Measurements from ENCODE around the gene C9orf152.
"Not testable (repeated sequence)": the region's sequence is repeated elsewhere in the genome, so short reads cannot be mapped to it uniquely, and the experiment has no call there.

The C9orf152 gene, protein sequence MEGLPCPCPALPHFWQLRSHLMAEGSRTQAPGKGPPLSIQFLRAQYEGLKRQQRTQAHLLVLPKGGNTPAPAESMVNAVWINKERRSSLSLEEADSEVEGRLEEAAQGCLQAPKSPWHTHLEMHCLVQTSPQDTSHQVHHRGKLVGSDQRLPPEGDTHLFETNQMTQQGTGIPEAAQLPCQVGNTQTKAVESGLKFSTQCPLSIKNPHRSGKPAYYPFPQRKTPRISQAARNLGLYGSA

DNA sequence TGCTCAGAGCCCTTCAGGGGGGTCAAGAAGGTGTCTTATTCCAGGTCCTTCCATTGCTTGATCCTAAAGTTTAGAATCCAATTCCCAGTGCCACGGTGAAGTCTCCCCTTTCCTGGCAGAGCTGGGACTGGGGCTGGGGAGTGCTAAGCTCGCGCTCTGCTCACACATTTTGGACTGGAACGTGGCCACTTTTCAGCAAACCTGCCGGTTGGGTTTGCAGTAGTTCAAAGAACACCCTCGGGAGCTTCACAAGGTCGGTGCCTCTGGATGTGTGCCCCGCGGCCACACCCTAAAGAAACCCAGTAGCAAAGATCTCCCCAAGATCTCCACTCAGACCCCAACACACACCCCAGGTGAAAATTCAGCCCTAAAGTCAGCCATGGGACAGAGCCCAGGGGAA lies at the start of gene C9orf152:
C9orf152 (minus strand) TSS at position 129 of the 400 bp plus-strand sequence. CDS start 580 bp downstream, outside the sequence.
- no peak for DNase-seq

DNA sequence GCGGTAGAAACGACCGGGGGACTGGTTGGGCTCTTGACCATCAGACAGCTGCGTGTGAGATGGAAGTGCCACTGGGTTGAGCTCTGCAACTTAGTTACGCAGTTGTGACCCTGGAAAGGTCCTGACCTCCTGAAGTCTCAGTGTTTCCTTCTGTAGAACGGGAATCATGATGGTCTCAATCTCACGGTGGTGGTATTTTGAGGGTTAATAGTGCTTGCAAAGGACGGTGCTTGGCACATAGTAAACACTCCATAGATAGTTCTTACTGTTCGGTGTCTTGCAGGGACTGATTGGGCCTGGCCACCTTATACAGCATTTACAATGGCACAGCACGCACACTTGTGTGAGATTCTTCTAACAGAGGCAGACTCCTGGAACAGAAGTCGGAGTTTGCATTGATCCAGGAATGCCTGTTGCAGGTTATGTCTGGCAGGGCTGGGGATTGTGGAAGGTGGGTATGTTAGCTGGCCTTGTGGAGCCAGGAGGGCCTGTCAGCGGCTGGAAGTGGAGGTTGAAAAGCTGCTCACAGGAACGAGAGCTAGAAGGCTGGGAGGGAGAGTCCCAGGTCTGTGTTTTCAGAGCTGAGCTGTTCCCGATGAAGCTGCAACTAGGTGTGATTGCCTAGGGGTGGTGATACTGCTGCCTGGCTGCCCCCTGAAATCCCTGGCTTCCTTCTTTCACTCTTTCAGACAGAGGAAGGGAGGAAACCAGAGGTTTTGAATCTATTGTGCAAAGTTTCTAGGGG lies 49.3 kb upstream of the C9orf152 start:
- DNase-seq: peak; percentile 56

DNA sequence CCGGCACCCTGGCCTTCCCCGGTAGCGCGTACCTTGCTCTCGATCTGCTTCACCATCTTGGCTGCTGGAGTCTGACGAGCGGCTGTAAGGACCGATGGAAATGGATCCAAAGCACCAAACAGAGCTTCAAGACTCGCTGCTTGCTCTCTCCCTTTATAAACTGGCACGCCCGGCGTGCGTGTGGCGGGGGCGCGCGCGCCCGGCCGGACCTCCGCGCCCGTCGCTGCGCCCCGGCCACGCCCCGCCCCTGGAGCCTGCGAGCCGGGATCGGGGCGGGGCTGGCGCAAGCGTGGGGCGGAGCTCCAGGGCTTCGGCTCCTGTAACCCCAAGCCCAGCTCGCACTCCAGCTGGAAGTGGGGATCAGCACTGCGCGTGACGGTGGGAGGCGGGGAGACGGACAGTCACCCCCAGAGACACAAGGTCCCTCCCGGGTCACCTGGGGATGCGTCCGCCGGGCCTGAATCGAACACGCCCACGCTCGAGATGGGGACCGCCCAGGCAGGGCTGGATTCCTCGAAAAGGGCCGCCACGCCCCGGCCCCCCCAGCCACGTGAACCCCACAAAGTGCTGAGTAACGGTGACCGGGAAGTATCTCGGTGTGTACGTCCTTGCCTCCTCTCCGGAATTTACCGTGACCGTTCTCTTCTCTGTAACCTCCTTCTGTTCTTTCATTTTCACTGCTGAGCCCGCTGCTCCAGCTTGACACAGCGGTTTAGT lies 48.6 kb upstream of the C9orf152 start, which contains the start of gene TXN:
TXN (minus strand) TSS at position 128 of the 717 bp plus-strand sequence; CDS start at position 56, 72 bp downstream.
- DNase-seq: peak; percentile 71

DNA sequence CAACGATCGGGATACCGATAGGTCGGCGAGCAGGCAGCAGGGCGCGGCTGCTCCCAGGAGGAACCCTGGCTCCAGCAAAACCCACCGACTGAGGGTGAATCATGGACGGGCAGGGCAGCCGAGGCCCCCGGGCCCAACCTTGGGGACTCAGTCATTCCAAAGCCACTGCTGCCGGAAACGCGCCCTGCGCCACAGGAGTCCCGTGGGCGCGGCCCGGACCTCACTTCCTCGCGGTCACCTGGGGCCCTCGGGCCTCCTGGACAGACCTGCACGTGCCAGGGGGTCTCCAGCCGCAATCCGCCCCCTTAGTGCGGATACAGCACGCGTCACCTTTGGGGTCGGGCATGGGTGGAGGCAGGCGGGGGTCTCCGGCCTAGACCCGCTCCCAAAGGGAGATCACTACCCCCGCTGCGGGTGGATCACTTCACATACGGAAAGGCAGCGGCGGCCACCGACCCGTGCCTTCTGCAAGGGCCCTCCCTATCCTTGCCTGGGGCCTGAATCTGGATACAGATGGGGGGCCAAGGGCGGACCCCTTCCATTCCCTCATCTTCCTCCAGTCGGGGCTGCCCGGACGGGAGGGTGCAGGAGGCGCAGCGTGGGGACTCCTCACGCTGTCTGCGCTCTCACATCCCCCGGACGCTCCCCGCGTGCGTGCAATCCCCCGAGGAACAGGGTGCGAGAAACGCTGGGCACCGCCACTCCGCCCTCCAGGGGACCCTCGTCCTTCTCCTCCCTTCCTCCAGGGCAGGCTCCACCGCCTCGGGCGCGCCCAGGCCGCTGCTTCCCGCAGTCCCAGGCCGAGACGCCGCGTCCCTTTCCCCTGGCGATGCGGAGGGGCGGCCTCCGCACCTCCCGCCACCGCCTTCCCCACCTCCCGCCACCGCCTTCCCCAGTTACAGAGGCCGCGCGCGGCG lies 47.8 kb upstream of the C9orf152 start:
- no peak for DNase-seq

DNA sequence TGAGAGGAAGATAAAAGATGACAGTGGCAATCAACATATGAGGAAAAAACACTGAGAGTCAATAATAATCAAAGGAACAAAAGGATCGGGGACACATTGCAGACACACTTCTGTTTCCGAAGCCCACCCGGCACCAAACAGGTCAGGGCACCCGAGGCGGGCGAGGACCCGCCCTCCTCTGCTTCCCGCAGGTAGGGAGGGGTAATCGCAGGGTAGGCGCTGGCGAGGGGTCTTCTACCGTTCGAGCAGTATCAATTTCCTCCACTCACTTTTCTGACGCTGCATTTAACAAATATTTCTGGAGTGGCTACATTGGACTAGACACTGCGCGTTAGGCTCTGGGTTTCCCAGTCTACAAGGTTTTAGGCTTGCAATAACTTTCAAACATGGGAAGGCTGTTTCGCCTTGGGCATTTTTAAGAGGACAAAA lies 47.1 kb upstream of the C9orf152 start:
- DNase-seq: peak; percentile 18

DNA sequence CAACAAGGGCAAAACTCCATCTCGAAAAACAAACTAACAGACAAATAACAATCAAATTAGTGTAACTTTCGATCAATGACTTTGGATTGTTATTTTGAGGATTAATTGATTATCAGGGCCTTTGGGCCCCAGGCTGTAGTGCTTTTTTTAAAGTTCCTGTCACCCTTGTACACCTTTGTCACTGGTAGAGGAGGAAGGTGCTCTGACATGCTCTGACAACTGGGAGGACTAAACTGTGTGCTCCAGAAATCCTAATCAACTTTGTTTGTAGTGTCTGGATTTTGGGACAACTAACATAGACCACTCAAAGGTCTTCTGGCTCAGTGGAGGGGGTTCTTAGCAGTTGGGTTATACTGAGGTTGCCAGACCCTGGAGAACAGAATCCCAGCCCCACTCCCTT lies 46.5 kb upstream of the C9orf152 start:
- no peak for DNase-seq

DNA sequence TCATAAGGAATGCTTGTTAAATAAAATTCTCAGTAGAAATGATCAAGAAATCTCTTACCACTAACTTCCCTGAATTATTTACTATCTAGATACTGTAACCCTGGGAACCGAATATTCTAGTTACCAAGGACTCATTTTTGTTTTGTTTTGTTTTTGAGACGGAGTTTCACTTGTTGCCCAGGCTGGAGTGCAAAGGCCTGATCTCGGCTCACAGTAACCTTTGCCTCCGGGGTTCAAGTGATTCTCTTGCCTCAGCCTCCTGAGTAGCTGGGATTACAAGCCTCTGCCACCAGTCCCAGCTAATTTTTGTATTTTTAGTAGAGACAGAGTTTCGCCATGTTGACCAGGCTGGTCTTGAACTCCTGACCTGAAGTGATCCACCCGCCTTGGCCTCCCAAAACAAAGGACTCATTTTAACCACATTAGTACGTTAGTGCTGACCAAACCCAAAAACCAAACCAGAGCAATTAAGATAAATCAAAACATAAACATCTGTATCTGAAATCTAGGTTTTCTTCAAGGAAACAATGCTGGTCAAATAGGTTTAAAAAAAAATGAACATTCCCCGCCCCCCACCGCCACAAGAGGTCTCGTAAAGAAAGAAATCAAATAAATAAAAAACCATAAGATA lies 44.7 kb upstream of the C9orf152 start:
- DNase-seq: no peak

DNA sequence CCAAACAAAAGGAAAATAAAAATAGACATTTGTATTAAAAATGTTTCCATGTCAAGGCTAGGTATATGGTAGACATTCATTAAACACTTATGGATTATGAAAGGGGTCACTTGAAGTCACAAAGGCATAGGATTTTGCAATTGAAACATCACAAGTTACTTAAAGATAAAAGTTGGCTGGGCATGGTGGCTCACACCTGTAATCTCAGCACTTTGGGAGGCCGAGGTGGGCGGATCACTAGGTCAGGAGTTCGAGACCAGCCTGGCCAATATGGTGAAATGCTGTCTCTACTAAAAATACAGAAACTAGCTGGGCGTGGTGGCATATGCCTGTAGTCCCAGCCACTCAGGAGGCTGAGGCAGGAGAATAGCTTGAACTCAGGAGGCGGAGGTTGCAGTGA lies 43.8 kb upstream of the C9orf152 start:
- DNase-seq: not testable (repeated sequence)

DNA sequence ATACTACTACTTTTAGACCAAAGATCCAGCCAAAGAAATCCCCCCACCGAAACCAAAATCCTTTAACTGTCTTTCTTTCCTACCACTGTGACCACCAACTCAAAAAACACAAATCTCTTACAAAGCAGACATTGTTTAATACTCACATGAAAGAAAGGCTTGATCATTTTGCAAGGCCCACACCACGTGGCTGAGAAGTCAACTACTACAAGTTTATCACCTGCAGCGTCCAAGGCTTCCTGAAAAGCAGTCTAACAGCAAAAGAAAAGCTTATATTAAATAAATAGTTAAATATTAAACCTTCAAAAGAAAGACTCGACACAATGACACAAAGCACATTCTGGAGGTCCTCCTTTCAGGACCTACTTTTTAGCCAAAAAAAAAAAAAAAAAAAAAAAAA lies 43.3 kb upstream of the C9orf152 start:
- DNase-seq: no peak

DNA sequence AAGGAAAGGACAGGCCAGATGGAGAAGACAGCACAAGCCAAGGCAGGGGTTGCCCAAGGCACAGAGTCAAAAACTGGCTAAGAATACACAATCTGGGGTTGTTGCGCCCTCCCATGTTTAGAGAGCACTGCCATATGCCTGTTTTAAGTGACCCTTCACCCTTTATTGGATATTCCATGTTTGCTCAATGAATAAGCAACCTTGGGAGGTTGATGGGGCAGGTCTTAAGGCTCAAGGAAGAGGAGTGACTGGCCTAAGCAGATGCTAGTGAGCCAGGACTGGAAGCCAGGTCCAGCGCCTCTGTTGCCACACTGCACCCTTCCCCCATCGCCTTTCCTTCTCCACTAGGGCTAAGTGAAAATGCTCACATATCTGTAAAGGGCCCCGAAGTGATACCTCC lies 41.6 kb upstream of the C9orf152 start:
- no peak for DNase-seq

DNA sequence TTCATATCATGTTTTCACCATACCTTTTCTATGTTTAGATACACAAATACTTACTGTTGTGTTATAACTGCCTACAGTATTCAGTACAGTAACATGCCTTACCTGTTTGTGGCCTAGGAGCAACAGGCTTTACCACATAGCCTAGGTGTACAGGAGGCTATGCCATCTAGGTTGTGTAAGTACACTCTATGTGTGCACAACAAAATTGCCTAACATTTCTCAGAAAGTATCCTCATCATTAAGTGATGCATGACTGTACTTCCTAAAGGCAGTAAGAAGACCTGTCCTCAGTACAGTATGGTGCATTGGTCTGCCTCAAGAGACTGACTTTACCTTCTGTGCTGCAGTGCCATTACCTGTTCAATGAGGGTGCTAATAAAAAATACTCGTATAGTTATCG lies 40.4 kb upstream of the C9orf152 start:
- DNase-seq: no peak

DNA sequence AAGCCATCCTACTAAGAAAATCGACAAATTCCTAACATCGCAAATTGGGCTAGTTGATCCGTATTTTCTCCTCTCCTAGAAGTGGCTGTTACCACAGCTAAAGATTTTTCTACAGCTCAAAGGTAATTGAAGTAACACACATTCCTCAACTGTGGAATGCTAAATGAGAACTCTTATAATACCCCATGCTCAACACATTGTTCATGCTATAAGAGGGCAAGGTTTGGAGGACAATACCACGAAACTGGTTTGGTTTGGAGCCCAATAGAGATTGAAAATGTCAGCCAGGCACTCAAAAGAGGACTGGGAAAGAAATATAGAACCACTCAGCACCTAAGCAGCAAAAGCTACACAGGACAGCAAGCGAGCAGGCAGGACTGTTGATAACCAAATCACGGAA lies 38.3 kb upstream of the C9orf152 start:
- no peak for DNase-seq

DNA sequence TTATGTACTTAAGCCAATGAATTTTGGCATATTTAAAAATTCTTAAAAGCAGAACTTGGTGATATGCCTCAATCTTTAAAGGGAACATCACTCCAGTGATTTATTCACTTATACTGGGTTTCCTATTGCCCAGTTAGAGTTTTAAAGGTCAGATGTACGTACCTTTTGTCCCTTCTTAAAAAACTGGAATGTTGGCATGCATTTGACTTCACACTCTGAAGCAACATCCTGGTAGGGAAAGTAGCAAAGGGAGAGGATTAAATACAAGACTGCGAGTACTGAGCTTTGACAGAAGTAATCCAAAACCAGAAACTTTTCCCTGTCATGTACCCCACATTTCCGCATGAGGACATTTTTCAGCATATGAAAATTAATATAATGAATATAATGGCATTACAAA lies 36.7 kb upstream of the C9orf152 start:
- DNase-seq: no peak

DNA sequence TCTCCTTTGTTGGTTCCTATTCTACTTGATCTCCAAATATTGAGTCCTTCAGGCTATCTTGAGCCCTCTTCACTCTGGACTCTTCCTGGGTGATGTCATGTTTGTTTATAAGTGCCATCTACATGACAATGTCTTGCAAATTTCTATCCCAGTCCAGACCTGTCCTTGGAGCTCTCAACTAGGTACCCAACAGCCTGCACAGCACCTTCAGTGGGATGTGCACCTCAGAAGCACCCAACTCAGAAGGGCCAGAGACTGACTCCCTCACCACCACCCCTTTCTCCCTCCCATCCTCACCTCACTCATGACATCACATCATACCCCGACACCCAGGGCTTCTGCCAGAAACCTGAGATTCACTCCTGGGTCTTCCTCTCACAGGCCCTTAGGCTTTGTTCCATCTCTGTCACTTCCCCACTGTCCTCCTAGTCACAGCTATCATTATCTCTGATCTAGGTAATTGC lies 33.9 kb upstream of the C9orf152 start:
- DNase-seq: no peak

DNA sequence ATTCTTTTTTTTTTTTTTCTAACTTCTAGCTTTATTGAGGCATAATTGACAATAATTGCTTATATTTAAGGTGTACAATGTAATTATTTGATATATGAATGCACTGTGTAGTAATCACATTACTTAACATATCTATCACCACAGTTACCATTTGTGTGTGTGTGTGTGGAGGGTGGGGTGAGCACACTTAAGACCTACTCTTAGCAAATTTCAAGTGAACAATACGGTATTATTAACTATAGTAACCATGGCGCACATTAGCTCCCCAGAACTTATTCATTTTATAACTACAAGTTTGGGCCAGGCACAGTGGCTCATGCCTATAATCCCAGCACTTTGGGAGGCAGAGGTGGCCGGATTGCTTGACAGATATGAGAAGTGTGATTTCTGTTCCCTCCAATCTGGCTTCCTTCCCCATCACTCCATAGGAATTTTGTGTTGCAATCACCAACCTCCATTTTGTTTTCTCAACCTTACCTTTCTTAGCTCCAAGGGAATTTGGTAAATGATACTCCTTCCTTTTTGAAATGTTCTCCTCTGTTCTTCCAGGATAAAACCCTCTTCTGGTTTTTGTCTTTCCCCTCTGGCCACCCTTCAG lies 33.4 kb upstream of the C9orf152 start:
- no peak for DNase-seq

DNA sequence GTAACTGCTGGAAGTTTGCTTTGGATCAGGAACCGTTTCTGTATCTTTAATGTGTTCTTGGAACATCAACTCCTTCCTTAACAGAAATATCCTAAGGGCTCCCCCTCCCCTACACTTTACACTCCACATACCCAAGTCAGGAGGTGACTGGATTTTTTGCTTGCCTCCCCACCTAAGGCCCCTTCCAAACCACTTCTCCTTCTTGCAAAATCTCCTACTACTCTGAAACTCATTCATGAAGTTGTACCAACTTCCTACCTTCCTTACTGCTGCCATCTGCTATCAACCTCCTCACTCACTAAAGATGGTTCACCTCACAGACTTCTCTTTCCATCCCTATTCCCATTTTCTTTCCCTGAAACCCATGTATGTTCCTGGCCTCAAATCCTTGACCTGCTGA lies 32.2 kb upstream of the C9orf152 start:
- no peak for DNase-seq

DNA sequence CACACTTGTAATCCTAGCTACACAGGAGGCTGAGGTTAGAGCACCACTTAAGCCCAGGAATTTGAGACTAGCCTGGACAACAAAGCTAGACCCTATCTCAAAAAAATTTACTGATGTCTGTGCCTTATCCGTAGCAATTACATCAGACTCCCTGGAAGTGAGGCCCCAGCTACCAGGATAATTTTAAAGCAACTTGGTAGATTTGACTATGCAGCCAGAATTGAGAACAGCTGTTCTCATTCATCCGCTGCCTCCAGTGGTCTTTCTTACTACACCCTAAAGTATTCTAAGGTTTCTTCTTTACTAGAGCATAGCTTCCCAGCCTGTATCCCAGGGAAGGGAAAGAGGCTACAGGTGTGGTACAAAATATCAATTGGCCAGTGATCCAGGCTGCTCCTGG lies 20.4 kb upstream of the C9orf152 start:
- DNase-seq: no peak

DNA sequence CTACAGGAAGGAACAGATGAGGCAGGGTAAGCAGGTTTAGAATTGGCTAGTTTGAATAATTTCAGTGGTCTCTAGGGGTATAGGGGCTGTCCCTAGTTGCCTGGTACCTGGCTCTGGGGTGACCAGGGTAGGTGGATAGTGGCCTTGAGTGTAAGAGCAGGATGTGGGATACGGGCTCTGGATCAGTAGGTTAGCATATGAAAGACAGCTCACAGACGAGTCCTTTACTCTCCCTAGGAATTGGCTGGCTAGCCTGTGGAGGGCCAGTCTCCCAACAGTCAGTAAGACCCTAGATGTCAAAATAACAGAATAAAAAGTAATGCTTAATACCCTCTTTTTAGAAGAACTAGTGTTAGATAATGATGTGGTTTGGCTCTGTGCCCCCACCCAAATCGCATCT lies 16.6 kb upstream of the C9orf152 start:
- DNase-seq: no peak

DNA sequence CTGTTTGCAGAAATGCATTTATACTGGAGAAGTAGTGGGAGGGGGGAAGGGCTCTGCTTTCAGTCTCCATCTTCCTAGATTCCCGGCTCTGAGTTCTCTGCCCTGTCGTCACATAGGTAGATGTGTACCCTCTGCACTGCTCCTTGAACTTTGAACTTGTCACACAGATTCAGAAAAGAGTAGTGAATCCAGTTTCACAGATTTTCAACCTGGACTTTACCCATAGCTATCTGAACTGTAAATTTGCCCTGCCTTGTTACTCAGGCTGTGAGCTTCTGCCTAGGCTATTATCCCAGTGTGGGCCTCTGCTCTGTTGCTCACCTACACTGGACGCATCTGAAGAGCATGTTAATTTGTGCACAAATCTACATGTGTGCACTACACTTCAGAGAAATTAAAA lies 12.8 kb upstream of the C9orf152 start:
- no peak for DNase-seq

DNA sequence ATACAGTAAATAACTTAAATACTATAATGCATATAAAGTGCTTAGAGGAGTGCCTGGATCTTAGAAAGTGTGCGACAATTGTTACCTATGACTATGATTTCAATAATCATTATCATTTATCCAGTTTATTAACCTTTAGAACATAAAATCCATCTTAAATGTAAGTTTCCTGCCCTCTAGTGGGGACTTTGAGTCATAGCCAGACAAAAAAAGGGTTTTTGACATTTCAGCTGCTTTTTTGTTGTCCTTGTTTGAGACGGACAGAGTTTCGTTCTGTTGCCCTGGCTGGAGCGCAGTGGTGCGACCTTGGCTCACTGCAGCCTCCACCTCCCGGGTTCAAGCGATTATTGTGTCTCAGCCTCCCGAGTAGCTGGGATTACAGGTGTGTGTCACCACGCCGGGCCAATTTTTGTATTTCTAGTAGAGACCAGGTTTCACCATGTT lies 9.7 kb upstream of the C9orf152 start:
- peak; percentile 61 for DNase-seq

DNA sequence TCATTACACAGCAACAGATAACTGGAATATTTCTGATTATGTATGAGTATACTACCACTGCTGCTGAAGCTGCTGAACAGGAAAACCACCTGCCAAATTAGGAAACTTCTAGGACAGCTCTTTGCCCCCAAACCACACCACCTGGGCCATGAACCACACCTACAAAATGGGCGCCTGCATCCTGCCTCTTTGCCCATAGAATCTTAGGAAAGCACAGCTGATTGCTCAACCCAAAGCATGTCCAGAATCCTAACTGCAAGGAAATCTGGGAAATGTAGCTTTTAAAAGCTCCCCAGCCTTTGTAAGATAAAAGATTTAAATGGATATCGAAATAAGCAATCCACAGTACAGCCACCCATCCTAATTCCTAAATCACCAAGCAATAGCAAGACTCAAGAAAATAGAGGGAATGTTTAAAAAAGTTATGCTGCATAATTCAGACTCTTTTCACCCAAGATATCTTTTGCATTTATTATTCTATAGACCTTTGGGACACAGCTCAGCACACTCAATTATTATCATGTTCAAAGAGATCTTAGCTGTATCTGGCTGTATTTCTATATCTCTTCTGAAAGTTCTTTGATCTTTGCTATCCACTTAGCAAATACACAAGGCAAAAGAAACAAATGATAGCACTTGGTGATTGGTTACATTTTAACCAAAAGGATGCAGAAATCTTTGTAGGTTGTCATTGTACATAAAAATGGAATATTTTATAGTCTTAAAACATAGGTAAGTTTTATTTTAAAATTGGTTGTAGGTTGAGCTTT lies 6.8 kb upstream of the C9orf152 start:
- no peak for DNase-seq
